ENCODE results near the gene DDB1.

DDB1 gene

GRCh38 chr11:61342207-61342803 lies 9.4 kb upstream of the DDB1 start:
- H3K27me3 ChIP-seq (replicated peaks in 2 of 5; ENCODE audit: control insufficient read depth in 4 of 5, insufficient read depth in 5 of 5, low read length in 4 of 5), result no peaks in the 10 kb centered on the region
- peaks cover 0 to 13% (median 9%) of the 10 kb centered on the region in 4 experiments for H3K4me1 ChIP-seq (ENCODE audit: control extremely low read depth in 1 of 4, control insufficient read depth in 4 of 4, insufficient read depth in 4 of 4, low read length in 3 of 4)
- H3K27ac ChIP-seq (ENCODE audit: insufficient read depth in 1 of 2, low read depth in 1 of 2, low read length in 2 of 2, poor library complexity in 1 of 2, severe bottlenecking in 2 of 2), result no peak overlapping the region
- H3K4me3 ChIP-seq (ENCODE audit: control insufficient read depth in 1 of 7, extremely low read depth in 1 of 7, insufficient read depth in 4 of 7, low read depth in 2 of 7, low read length in 6 of 7), result no peak overlapping the region
- no peaks in the 10 kb centered on the region for H3K9me3 ChIP-seq (ENCODE audit: control extremely low read depth in 1 of 5, control insufficient read depth in 4 of 5, insufficient read depth in 2 of 5, low read depth in 1 of 5, low read length in 4 of 5)
- DNase-seq, result no peak
- POLR2A ChIA-PET, result no interaction called here
- peaks cover 2 to 54% (median 31%) of the 10 kb centered on the region in 4 experiments for H3K36me3 ChIP-seq (ENCODE audit: control insufficient read depth in 4 of 4, insufficient read depth in 4 of 4, low read length in 3 of 4)
- WGBS (ENCODE audit: insufficient coverage), result 99% methylated on average over 18 of the region's 20 CpGs
- CTCF ChIA-PET, result interaction anchor here (10.1 to 10.5 kb wide), 2 partner anchors 16 to 45 kb away, joined by 244 to 341 read pairs; partner anchors contain the start of genes CYB561A3, TMEM138 and TMEM216

GRCh38 chr11:61341706-61342105 lies 8.8 kb upstream of the DDB1 start:
- H3K27me3 ChIP-seq (replicated peaks in 2 of 5; ENCODE audit: control insufficient read depth in 4 of 5, insufficient read depth in 5 of 5, low read length in 4 of 5), result no peaks in the 10 kb centered on the region
- no peaks in the 10 kb centered on the region for H3K9me3 ChIP-seq (ENCODE audit: control extremely low read depth in 1 of 5, control insufficient read depth in 4 of 5, insufficient read depth in 2 of 5, low read depth in 1 of 5, low read length in 4 of 5)
- no peak overlapping the region for H3K4me3 ChIP-seq (ENCODE audit: control insufficient read depth in 1 of 7, extremely low read depth in 1 of 7, insufficient read depth in 4 of 7, low read depth in 2 of 7, low read length in 6 of 7)
- no peak for DNase-seq
- no peak overlapping the region for H3K27ac ChIP-seq (ENCODE audit: insufficient read depth in 1 of 2, low read depth in 1 of 2, low read length in 2 of 2, poor library complexity in 1 of 2, severe bottlenecking in 2 of 2)
- POLR2A ChIA-PET, result no interaction called here
- WGBS (ENCODE audit: insufficient coverage), result 94% methylated on average over 4 of the region's 4 CpGs
- CTCF ChIA-PET, result interaction anchor here (0.7 to 10.5 kb wide), 3 partner anchors 17 to 54 kb away, joined by 3 to 341 read pairs (median 244); partner anchors contain the start of genes CYB561A3, TMEM138 and TMEM216
- peaks cover 2 to 54% (median 29%) of the 10 kb centered on the region in 4 experiments for H3K36me3 ChIP-seq (ENCODE audit: control insufficient read depth in 4 of 4, insufficient read depth in 4 of 4, low read length in 3 of 4)
- peaks cover 0 to 12% (median 9%) of the 10 kb centered on the region in 4 experiments for H3K4me1 ChIP-seq (ENCODE audit: control extremely low read depth in 1 of 4, control insufficient read depth in 4 of 4, insufficient read depth in 4 of 4, low read length in 3 of 4)

GRCh38 chr11:61340979-61341378 lies 8.1 kb upstream of the DDB1 start:
- ChIA-PET POLR2A (no interaction called here), CTCF (interaction anchor here (10.1 to 10.5 kb wide), 2 partner anchors 18 to 46 kb away, joined by 244 to 341 read pairs; partner anchors contain the start of genes CYB561A3, TMEM138 and TMEM216)
- no peak for DNase-seq
- Histone ChIP-seq H3K27ac (ENCODE audit: insufficient read depth in 1 of 2, low read depth in 1 of 2, low read length in 2 of 2, poor library complexity in 1 of 2, severe bottlenecking in 2 of 2) (no peak overlapping the region), H3K9me3 (ENCODE audit: control extremely low read depth in 1 of 5, control insufficient read depth in 4 of 5, insufficient read depth in 2 of 5, low read depth in 1 of 5, low read length in 4 of 5) (no peaks in the 10 kb centered on the region), H3K27me3 (replicated peaks in 2 of 5; ENCODE audit: control insufficient read depth in 4 of 5, insufficient read depth in 5 of 5, low read length in 4 of 5) (no peaks in the 10 kb centered on the region), H3K4me1 (ENCODE audit: control extremely low read depth in 1 of 4, control insufficient read depth in 4 of 4, insufficient read depth in 4 of 4, low read length in 3 of 4) (peaks cover 0 to 10% (median 7%) of the 10 kb centered on the region in 4 experiments), H3K4me3 (ENCODE audit: control insufficient read depth in 1 of 7, extremely low read depth in 1 of 7, insufficient read depth in 4 of 7, low read depth in 2 of 7, low read length in 6 of 7) (no peak overlapping the region), H3K36me3 (ENCODE audit: control insufficient read depth in 4 of 4, insufficient read depth in 4 of 4, low read length in 3 of 4) (peaks cover 2 to 54% (median 29%) of the 10 kb centered on the region in 4 experiments)
- 100% methylated on average over 1 of the region's 2 CpGs for WGBS (ENCODE audit: insufficient coverage)

GRCh38 chr11:61339490-61339878 lies 6.6 kb upstream of the DDB1 start:
- Histone ChIP-seq H3K9me3 (ENCODE audit: control extremely low read depth in 1 of 5, control insufficient read depth in 4 of 5, insufficient read depth in 2 of 5, low read depth in 1 of 5, low read length in 4 of 5) (no peaks in the 10 kb centered on the region), H3K4me1 (ENCODE audit: control extremely low read depth in 1 of 4, control insufficient read depth in 4 of 4, insufficient read depth in 4 of 4, low read length in 3 of 4) (peaks cover 0 to 20% (median 5%) of the 10 kb centered on the region in 4 experiments), H3K27ac (ENCODE audit: insufficient read depth in 1 of 2, low read depth in 1 of 2, low read length in 2 of 2, poor library complexity in 1 of 2, severe bottlenecking in 2 of 2) (no peak overlapping the region), H3K36me3 (ENCODE audit: control insufficient read depth in 4 of 4, insufficient read depth in 4 of 4, low read length in 3 of 4) (peaks cover 2 to 46% (median 26%) of the 10 kb centered on the region in 4 experiments), H3K27me3 (replicated peaks in 2 of 5; ENCODE audit: control insufficient read depth in 4 of 5, insufficient read depth in 5 of 5, low read length in 4 of 5) (no peaks in the 10 kb centered on the region), H3K4me3 (ENCODE audit: control insufficient read depth in 1 of 7, extremely low read depth in 1 of 7, insufficient read depth in 4 of 7, low read depth in 2 of 7, low read length in 6 of 7) (no peak overlapping the region)
- DNase-seq, result no peak
- POLR2A ChIA-PET, result no interaction called here
- CTCF ChIA-PET, result interaction anchor here (1.4 to 10.5 kb wide), 3 partner anchors 19 to 96 kb away, joined by 6 to 341 read pairs (median 244); partner anchors contain the start of genes CYB561A3, TMEM138 and TMEM216
- 96% methylated on average over 3 of the region's 4 CpGs for WGBS (ENCODE audit: insufficient coverage)

- Histone ChIP-seq H3K27ac (ENCODE audit: insufficient read depth in 1 of 2, low read depth in 1 of 2, low read length in 2 of 2, poor library complexity in 1 of 2, severe bottlenecking in 2 of 2) (no peak overlapping the region), H3K9me3 (ENCODE audit: control extremely low read depth in 1 of 5, control insufficient read depth in 4 of 5, insufficient read depth in 2 of 5, low read depth in 1 of 5, low read length in 4 of 5) (no peaks in the 10 kb centered on the region), H3K4me3 (ENCODE audit: control insufficient read depth in 1 of 7, extremely low read depth in 1 of 7, insufficient read depth in 4 of 7, low read depth in 2 of 7, low read length in 6 of 7) (no peak overlapping the region), H3K36me3 (ENCODE audit: control insufficient read depth in 4 of 4, insufficient read depth in 4 of 4, low read length in 3 of 4) (peaks cover 2 to 43% (median 26%) of the 10 kb centered on the region in 4 experiments), H3K27me3 (replicated peaks in 2 of 5; ENCODE audit: control insufficient read depth in 4 of 5, insufficient read depth in 5 of 5, low read length in 4 of 5) (no peaks in the 10 kb centered on the region), H3K4me1 (ENCODE audit: control extremely low read depth in 1 of 4, control insufficient read depth in 4 of 4, insufficient read depth in 4 of 4, low read length in 3 of 4) (peaks cover 0 to 26% (median 7%) of the 10 kb centered on the region in 4 experiments)
- ChIA-PET CTCF (interaction anchor here (1.0 to 10.5 kb wide), 5 partner anchors 11 to 96 kb away, joined by 4 to 341 read pairs (median 6); partner anchors contain the start of genes CYB561A3, TMEM138 and TMEM216), POLR2A (no interaction called here)
- no peak for DNase-seq
- 96% methylated on average over 17 of the region's 26 CpGs for WGBS (ENCODE audit: insufficient coverage)
Measured at GRCh38 chr11:61338783-61339489, 6.0 kb upstream of the DDB1 start.

GRCh38 chr11:61337706-61338470 lies 5.0 kb upstream of the DDB1 start:
- no peak for DNase-seq
- CTCF ChIA-PET, result interaction anchor here (0.6 to 10.5 kb wide), 6 partner anchors 10 to 97 kb away, joined by 3 to 341 read pairs (median 5); partner anchors contain the start of genes CYB561A3, TMEM138 and TMEM216
- Histone ChIP-seq H3K27ac (ENCODE audit: insufficient read depth in 1 of 2, low read depth in 1 of 2, low read length in 2 of 2, poor library complexity in 1 of 2, severe bottlenecking in 2 of 2) (no peak overlapping the region), H3K4me3 (ENCODE audit: control insufficient read depth in 1 of 7, extremely low read depth in 1 of 7, insufficient read depth in 4 of 7, low read depth in 2 of 7, low read length in 6 of 7) (no peak overlapping the region), H3K27me3 (replicated peaks in 2 of 5; ENCODE audit: control insufficient read depth in 4 of 5, insufficient read depth in 5 of 5, low read length in 4 of 5) (no peaks in the 10 kb centered on the region), H3K9me3 (ENCODE audit: control extremely low read depth in 1 of 5, control insufficient read depth in 4 of 5, insufficient read depth in 2 of 5, low read depth in 1 of 5, low read length in 4 of 5) (no peaks in the 10 kb centered on the region), H3K36me3 (ENCODE audit: control insufficient read depth in 4 of 4, insufficient read depth in 4 of 4, low read length in 3 of 4) (peaks cover 0 to 33% (median 20%) of the 10 kb centered on the region in 4 experiments), H3K4me1 (ENCODE audit: control extremely low read depth in 1 of 4, control insufficient read depth in 4 of 4, insufficient read depth in 4 of 4, low read length in 3 of 4) (peaks cover 0 to 33% (median 13%) of the 10 kb centered on the region in 4 experiments)
- 96% methylated on average over 13 of the region's 15 CpGs for WGBS (ENCODE audit: insufficient coverage)
- POLR2A ChIA-PET, result interaction anchor here (0.5 kb wide), 1 partner anchor 18 kb away, joined by 3 read pairs; no protein-coding TSS in a partner anchor
